Measurements from ENCODE around the gene EYS. TPM values are rescaled to one million over a fixed set of nuclear protein-coding genes. Genes with fewer than 3 reads are reported as not detected.

The EYS gene
- total and polyA plus RNA-seq, 2 donors from 2014 or later = not detected

DNA sequence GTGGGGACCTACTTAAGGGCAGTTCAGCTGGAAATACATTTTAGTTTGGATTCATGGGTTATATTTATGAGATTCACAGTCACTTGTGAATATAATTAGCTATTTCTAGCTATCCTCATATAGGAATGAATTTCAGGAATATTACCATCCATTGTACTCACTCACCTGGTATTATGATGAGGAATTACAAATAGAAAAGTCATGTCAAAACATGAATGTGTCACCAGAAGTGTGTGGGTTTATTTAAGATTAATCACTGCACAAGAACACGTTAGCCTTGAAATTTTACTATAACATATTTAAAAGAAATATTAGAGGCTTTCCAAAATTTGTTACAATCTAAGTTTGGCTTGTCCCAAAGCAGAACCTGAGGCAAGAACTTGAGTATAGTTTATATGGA lies 1560.9 kb downstream of the EYS start:
- no peak for FAIRE-seq
- TF ChIP-seq CTCF (IDR thresholded peaks at IDR 0.05; ENCODE audit: borderline replicate concordance, extremely low read depth, insufficient read depth) = no peak

DNA sequence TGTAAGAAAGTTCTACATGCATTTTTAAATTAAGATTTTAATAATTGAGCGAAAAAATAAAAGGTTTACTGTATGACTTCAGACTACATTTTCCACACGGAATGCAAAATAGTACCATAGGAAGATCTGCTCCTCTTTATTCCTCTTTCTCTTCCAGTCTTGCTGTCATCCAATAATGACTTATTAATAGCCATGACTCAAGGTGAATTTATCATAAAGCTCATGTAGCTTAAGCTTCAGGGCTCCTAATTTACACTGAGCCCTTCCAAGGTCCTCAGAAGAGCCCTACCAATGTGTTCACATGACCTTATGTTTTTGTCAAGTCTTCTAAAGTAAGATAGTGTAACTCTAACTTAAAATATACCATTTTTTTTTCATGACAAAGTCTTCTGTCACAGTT lies 1561.4 kb downstream of the EYS start:
- Histone ChIP-seq H3K36me3 (ENCODE audit: control insufficient read depth in 2 of 3, insufficient read depth in 3 of 3, low read length in 3 of 3) (no peaks in the 10 kb centered on the region), H3K9ac (ENCODE audit: low read length in 3 of 3) (no peak overlapping the region), H3K4me3 (ENCODE audit: low read length in 3 of 3) (no peak overlapping the region), H3K27ac (ENCODE audit: low read depth in 2 of 2, low read length in 2 of 2) (no peak overlapping the region), H3K27me3 (ENCODE audit: control insufficient read depth, insufficient read depth, low read length) (no peaks in the 10 kb centered on the region), H3K4me1 (ENCODE audit: control insufficient read depth in 2 of 3, insufficient read depth in 2 of 3, low read depth in 1 of 3, low read length in 3 of 3) (no peaks in the 10 kb centered on the region), H3K9me3 (ENCODE audit: control insufficient read depth in 2 of 3, insufficient read depth in 1 of 3, low read length in 3 of 3) (no peaks in the 10 kb centered on the region)
- intact Hi-C loops (cut with DNase I) = no loop called here
- TF ChIP-seq CTCF (IDR thresholded peaks at IDR 0.05; ENCODE audit: borderline replicate concordance, extremely low read depth, insufficient read depth) = no peak
- FAIRE-seq (no peak), DNase-seq (no peak)

More for the DNA sequence above, 1560.9 kb downstream of the EYS start:
- H3K27ac ChIP-seq (ENCODE audit: low read depth in 2 of 2, low read length in 2 of 2) = no peak overlapping the region
- no peaks in the 10 kb centered on the region for H3K4me1 ChIP-seq (ENCODE audit: control insufficient read depth in 2 of 3, insufficient read depth in 2 of 3, low read depth in 1 of 3, low read length in 3 of 3)
- no peak overlapping the region for H3K4me3 ChIP-seq (ENCODE audit: low read length in 3 of 3)
- no peak overlapping the region for H3K9ac ChIP-seq (ENCODE audit: low read length in 3 of 3)
- no peak for DNase-seq
- no peaks in the 10 kb centered on the region for H3K27me3 ChIP-seq (ENCODE audit: control insufficient read depth, insufficient read depth, low read length)
- intact Hi-C loops (cut with DNase I) = no loop called here
- no peaks in the 10 kb centered on the region for H3K36me3 ChIP-seq (ENCODE audit: control insufficient read depth in 2 of 3, insufficient read depth in 3 of 3, low read length in 3 of 3)
- no peaks in the 10 kb centered on the region for H3K9me3 ChIP-seq (ENCODE audit: control insufficient read depth in 2 of 3, insufficient read depth in 1 of 3, low read length in 3 of 3)

GRCh38 chr6:64143101-64143500 lies 1563.9 kb downstream of the EYS start:
- Histone ChIP-seq H3K9me3 (ENCODE audit: control insufficient read depth in 2 of 3, insufficient read depth in 1 of 3, low read length in 3 of 3) (no peaks in the 10 kb centered on the region), H3K36me3 (ENCODE audit: control insufficient read depth in 2 of 3, insufficient read depth in 3 of 3, low read length in 3 of 3) (no peaks in the 10 kb centered on the region), H3K27me3 (ENCODE audit: control insufficient read depth, insufficient read depth, low read length) (no peaks in the 10 kb centered on the region), H3K27ac (ENCODE audit: low read depth in 2 of 2, low read length in 2 of 2) (no peak overlapping the region), H3K4me1 (ENCODE audit: control insufficient read depth in 2 of 3, insufficient read depth in 2 of 3, low read depth in 1 of 3, low read length in 3 of 3) (no peaks in the 10 kb centered on the region), H3K9ac (ENCODE audit: low read length in 3 of 3) (no peak overlapping the region), H3K4me3 (ENCODE audit: low read length in 3 of 3) (no peak overlapping the region)
- TF ChIP-seq CTCF (IDR thresholded peaks at IDR 0.05; ENCODE audit: borderline replicate concordance, extremely low read depth, insufficient read depth) = no peak
- DNase-seq (no peak), FAIRE-seq (no peak)
- intact Hi-C loops (cut with DNase I) = no loop called here

DNA sequence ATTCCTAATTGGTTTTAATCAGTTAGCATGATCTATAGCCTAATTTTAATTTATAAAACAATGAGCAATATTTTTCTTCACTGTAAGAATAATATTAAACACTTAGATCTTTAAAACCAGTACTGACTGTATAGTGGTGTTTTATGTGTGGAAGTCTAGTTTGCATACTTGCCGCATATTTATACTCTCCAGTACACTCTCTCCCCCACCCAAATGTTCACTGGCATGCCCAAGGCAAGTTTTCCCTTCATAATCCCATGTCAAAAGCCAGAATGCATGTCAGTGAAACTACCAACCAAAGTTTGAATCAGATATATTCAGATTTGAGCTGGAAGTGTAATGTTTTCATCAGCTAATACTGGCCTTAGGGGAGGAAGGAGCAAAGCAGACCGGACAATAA lies 1565.3 kb downstream of the EYS start:
- Histone ChIP-seq H3K9me3 (ENCODE audit: control insufficient read depth in 2 of 3, insufficient read depth in 1 of 3, low read length in 3 of 3) (no peaks in the 10 kb centered on the region), H3K27ac (ENCODE audit: low read depth in 2 of 2, low read length in 2 of 2) (no peak overlapping the region), H3K36me3 (ENCODE audit: control insufficient read depth in 2 of 3, insufficient read depth in 3 of 3, low read length in 3 of 3) (no peaks in the 10 kb centered on the region), H3K27me3 (ENCODE audit: control insufficient read depth, insufficient read depth, low read length) (no peaks in the 10 kb centered on the region), H3K4me1 (ENCODE audit: control insufficient read depth in 2 of 3, insufficient read depth in 2 of 3, low read depth in 1 of 3, low read length in 3 of 3) (no peaks in the 10 kb centered on the region), H3K4me3 (ENCODE audit: low read length in 3 of 3) (no peak overlapping the region), H3K9ac (ENCODE audit: low read length in 3 of 3) (no peak overlapping the region)
- intact Hi-C loops (cut with DNase I) = no loop called here
- no peak for TF ChIP-seq CTCF (IDR thresholded peaks at IDR 0.05; ENCODE audit: borderline replicate concordance, extremely low read depth, insufficient read depth)
- DNase-seq = no peak
- FAIRE-seq = no peak

Measured in kidney (tissue), 14 donors.